NB4 (cell line): Measurements from ENCODE around the gene POLD4.

ENCODE experiments used
- DNase-seq: peaks from one replicate; pipeline ENCODE4 v3.0.0; 2010; ENCODE audit warnings: low read depth
- H3K4me3 ChIP-seq: one replicate; pipeline ENCODE4 v1.5.1; 2011; ENCODE audit warnings: mild to moderate bottlenecking, low read depth, low read length, moderate library complexity
- MYC ChIP-seq: IDR thresholded peaks from 2 replicates; pipeline ENCODE4 v1.6.1; 2011; ENCODE audit warnings: low read depth, low read length
- POLR2A ChIP-seq: IDR thresholded peaks from 2 replicates; pipeline ENCODE4 v1.6.1; 2011; ENCODE audit warnings: mild to moderate bottlenecking; ENCODE audit not compliant: insufficient read length; ENCODE audit errors: extremely low read depth
- TF ChIP-seq, protein P1 (sequence below): IDR thresholded peaks from 2 replicates; pipeline ENCODE4 v1.6.1; 2011; ENCODE audit warnings: low read depth, low read length
- TF ChIP-seq, protein P2 (sequence below): IDR thresholded peaks from one replicate; pipeline ENCODE4 v1.5.1; 2012; ENCODE audit warnings: low read depth, low read length

POLD4 gene

DNA sequence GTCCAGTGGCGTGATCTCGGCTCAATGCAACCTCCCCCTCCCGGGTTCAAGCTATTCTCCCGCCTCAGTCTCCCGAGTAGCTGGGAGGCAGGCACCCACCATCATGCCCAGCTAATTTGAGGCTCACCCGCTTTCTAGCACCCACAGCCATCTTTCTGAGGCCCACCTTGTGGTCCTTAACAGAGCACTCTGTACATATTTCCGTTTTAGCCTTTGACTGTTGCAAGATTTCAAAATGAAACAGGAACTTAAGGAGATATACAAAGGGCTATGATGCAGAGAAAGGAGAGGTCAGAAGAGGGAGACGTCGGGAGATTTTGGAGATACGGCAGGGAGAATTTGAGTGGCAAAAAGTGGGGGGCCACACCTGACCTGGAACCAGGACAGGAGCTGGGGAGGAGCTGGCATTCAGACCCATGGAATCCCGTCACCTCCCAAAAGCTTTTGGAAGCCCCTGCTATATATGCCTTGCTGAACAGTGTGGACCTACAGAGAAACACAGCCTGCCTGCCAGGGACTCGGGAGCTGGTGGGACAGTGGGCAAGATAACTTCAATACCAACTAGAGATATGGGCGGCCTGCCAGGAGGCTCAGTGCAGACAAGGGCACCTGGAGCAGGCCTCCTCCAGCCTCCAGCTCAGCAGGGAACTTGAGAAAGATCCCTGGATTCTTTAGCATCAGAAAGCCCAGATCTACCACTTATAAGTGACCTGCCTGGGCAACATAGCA, 28.1 kb upstream of the POLD4 start:
- H3K4me3 ChIP-seq = peak overlapping the region; percentile 6
- DNase-seq = peak; percentile 86
- TF ChIP-seq MYC = peak; percentile 65
- TF ChIP-seq, protein P1, sequence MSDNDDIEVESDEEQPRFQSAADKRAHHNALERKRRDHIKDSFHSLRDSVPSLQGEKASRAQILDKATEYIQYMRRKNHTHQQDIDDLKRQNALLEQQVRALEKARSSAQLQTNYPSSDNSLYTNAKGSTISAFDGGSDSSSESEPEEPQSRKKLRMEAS = no peak

DNA sequence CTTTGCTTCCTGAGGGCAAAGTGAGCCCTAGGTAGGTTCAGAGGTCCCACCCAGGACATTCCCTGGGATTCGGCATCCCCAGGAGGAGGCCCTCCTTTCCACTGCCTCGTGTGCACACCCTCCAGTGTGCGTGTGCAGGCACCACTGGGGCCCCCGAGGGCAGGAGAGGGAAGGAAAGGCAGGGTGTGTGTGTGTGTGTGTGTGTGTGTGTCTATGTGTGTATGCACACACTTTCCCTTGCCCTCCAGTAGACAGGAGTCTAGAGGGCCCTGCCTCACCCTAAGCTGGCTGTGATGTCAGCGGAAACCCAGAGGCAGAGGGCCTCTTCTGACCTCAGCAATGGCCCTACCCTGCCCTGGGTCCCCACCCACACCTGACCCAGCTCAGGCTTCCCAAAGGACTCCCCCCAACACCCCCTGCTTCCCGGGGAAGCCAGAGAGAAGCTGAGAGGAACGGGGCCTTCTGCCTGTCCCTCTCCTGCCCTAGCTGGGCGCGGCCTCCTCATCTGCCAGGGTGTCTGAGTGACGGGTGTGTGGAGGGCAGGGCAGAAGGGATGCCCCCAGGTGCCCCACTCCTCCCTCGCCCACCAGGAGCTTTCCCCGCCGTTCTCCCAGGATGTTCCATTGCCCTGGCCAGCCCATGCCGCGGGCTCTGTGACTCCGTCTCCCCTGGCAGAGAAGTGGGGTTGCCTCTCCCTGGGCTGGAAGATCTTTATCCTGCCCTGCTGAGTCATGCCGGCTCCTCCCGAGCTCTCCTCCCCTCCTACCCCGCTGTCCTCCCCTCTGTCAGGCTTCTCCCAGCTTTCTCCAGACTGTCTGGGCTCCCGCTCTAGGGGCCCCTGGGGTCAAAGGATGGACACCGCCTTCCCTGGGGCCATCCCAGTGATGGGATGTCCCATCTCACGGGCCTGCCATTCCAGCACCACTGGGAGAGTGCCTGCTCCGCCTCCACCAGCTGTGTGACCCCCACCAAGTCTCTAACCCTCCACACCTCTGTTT, 26.0 kb upstream of the POLD4 start:
- no peak for DNase-seq
- TF ChIP-seq, protein P1 = no peak
- TF ChIP-seq, protein P2, sequence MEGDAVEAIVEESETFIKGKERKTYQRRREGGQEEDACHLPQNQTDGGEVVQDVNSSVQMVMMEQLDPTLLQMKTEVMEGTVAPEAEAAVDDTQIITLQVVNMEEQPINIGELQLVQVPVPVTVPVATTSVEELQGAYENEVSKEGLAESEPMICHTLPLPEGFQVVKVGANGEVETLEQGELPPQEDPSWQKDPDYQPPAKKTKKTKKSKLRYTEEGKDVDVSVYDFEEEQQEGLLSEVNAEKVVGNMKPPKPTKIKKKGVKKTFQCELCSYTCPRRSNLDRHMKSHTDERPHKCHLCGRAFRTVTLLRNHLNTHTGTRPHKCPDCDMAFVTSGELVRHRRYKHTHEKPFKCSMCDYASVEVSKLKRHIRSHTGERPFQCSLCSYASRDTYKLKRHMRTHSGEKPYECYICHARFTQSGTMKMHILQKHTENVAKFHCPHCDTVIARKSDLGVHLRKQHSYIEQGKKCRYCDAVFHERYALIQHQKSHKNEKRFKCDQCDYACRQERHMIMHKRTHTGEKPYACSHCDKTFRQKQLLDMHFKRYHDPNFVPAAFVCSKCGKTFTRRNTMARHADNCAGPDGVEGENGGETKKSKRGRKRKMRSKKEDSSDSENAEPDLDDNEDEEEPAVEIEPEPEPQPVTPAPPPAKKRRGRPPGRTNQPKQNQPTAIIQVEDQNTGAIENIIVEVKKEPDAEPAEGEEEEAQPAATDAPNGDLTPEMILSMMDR = no peak
- TF ChIP-seq MYC (no peak), POLR2A (no peak)
- no peak overlapping the region for H3K4me3 ChIP-seq

DNA sequence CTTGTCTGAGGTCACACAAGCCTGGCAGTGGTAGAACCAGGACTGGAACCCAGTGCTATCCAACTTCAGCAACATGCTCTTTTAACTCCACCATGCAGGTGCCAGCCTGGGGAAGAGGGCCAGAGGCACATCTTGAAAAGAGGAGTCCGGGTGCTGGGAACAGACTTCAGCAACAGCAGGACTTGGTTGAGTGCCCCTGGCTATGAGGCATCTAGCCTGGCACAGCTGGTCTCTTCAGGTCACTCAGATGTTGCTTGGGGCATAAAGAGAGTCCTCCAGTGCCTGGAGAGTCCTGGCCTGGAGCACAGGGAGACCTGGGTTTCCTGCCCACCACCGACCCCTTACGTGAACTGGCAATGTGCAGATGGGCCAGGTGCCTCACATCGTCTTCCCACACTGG, 25.2 kb upstream of the POLD4 start:
- TF ChIP-seq, protein P1 = no peak
- TF ChIP-seq MYC (no peak), POLR2A (no peak)
- TF ChIP-seq, protein P2 = no peak
- DNase-seq = no peak
- H3K4me3 ChIP-seq = no peak overlapping the region

DNA sequence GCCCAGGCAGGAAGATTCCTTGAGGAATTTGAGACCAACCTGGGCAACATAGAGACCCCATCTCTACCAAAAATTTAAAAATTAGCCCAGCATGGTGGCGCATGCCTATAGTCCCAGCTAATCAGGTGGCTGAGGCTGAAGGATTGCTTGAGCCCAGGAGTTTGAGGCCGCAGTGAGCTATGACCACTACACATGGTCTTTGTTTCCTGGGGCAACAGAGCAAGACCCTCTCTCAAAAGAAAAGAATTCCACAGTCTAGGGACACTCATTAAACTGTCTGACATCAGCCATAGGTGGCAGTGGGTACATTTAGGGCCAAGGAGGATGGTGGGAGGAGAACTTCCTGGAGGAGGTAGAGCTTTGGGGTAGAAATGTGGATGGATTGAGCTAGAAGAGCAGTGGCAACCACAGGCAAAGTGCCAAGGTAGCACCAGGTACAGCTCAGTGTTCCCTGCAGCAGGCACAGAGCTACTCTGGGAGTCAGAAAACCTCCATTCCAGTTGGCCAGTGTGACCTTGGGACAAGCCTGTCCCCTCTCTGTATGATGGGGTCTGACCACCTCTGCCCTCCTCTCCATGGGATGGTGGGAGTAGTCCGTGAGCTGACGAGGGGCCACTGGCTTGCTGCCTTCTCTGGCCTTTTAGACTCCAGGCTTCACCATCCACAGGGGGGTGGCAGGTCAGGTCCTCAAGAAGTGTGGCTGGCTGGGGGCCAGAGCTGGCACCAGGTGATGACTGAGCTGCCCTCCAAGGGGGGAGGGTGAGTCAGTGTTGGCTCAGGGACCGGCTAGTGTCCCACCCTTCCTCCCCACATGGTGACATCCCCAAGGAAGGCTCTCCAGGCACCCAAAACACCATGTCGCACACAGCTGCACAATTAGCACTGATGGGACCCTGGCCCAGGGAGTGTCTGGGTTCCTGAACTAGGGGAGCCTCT, 23.8 kb upstream of the POLD4 start:
- DNase-seq = no peak
- TF ChIP-seq POLR2A (no peak), MYC (no peak)
- TF ChIP-seq, protein P1 = no peak
- TF ChIP-seq, protein P2 = no peak
- H3K4me3 ChIP-seq = no peak overlapping the region

DNA sequence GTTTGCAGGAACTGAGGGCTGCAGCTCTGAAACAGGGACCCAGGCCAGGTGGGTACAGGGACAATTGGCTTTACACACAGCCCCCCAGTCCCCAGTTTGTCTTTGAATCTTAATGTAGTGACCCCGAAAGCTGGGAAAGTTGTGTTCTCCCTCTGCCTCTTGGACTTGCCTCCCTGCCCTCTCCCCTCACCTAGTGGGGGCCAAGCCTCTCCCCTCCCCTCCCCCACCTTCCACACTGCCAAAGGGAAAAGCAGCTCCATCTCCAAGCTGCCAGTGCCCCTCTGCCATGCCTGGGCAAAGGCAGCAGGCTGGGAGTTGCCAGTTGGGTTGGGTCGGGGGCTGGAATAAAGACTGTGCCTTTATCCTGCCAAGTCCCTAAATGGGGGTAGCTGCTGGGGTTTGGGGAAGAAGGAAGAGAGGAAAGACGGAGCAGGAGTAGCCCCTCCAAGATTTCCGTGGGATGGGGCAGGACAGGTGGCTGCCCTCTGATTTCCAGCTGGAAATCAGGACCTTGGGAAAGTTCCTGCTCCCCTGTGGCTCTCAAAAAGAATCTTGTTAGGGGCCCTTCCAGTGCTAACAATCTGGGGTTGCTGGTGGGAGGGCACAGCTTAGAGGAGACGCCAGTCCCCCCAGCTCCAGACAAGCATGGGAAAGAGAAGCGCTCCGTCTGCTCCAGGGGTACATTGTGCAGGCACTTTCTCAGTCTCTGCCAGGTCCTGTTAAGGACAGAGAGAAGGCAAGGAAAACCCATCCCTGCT, 22.9 kb upstream of the POLD4 start:
- TF ChIP-seq, protein P1 = no peak
- TF ChIP-seq POLR2A (no peak), MYC (no peak)
- TF ChIP-seq, protein P2 = no peak
- DNase-seq = no peak
- H3K4me3 ChIP-seq = no peak overlapping the region
